ENCODE data around the gene IL1RL2.

The IL1RL2 gene

GRCh38 chr2:102186791-102187495 is at the start of gene IL1RL2:
TSS of gene IL1RL2 (plus strand) at chr2:102187023. CDS start at chr2:102187868, 845 bp downstream.
- DNase-seq = no peak

GRCh38 chr2:102137138-102137537 is 49.7 kb upstream of the IL1RL2 start:
- peak; percentile 56 for DNase-seq

- DNase-seq = no peak
These were observed 48.5 kb upstream of the IL1RL2 start for GRCh38 chr2:102138331-102138730.

- DNase-seq = no peak
These were observed 47.0 kb upstream of the IL1RL2 start for GRCh38 chr2:102139851-102140250.

GRCh38 chr2:102140377-102140776 is 46.4 kb upstream of the IL1RL2 start:
- DNase-seq = no peak

- no peak for DNase-seq
These were observed 45.5 kb upstream of the IL1RL2 start for GRCh38 chr2:102141011-102141943.

GRCh38 chr2:102141970-102142828 is 44.6 kb upstream of the IL1RL2 start, which contains the start of gene IL1R1:
TSS of gene IL1R1 (plus strand) at chr2:102142746. CDS start at chr2:102157725, 14,979 bp downstream.
- no peak for DNase-seq

GRCh38 chr2:102142829-102143449 is 43.9 kb upstream of the IL1RL2 start:
- no peak for DNase-seq

GRCh38 chr2:102143450-102143985 is 43.3 kb upstream of the IL1RL2 start:
- DNase-seq = no peak

GRCh38 chr2:102144128-102144527 is 42.7 kb upstream of the IL1RL2 start:
- DNase-seq = no peak

GRCh38 chr2:102145107-102145506 is 41.7 kb upstream of the IL1RL2 start:
- DNase-seq = no peak

- no peak for DNase-seq
These were observed 40.9 kb upstream of the IL1RL2 start for GRCh38 chr2:102145934-102146333.

GRCh38 chr2:102147935-102148334 is 38.9 kb upstream of the IL1RL2 start:
- peak; percentile 62 for DNase-seq

- DNase-seq = no peak
These were observed 37.6 kb upstream of the IL1RL2 start for GRCh38 chr2:102149243-102149642.

GRCh38 chr2:102149644-102150455 is 37.0 kb upstream of the IL1RL2 start:
- no peak for DNase-seq

GRCh38 chr2:102154364-102154763 is 32.5 kb upstream of the IL1RL2 start:
- no peak for DNase-seq

GRCh38 chr2:102154946-102155702 is 31.7 kb upstream of the IL1RL2 start:
- DNase-seq = no peak

GRCh38 chr2:102155703-102156515 is 30.9 kb upstream of the IL1RL2 start:
- no peak for DNase-seq

- DNase-seq = no peak
These were observed 28.6 kb upstream of the IL1RL2 start for GRCh38 chr2:102158011-102158755.

All from activated naive CD4-positive, alpha-beta T cell treated with anti-CD3 and anti-CD28 coated beads, Interleukin-2, amount 50 U/mL, for 16 hours (primary cell).